Neural crest cell (in vitro differentiated cells): ENCODE data around the gene ESR2. TPM values are rescaled to one million over a fixed set of nuclear protein-coding genes. Genes with fewer than 3 reads are reported as not detected.

Source experiments
- DNase-seq: peaks from one replicate; pipeline ENCODE4 v3.0.0; 2021; ENCODE audit warnings: low read depth, mixed read lengths, low spot score
- H3K27ac Mint-ChIP-seq: one replicate; pipeline ENCODE4 v1.8.0; 2021; ENCODE audit warnings: mild to moderate bottlenecking, mixed read lengths; ENCODE audit not compliant: unreplicated experiment
- H3K27me3 Mint-ChIP-seq: 2 replicates; pipeline ENCODE4 v1.8.0; 2021; ENCODE audit warnings: low read depth, mild to moderate bottlenecking, mixed read lengths
- H3K36me3 Mint-ChIP-seq: 2 replicates; pipeline ENCODE4 v1.8.0; 2021; ENCODE audit warnings: low read depth, mild to moderate bottlenecking, mixed read lengths
- H3K4me1 Mint-ChIP-seq: 2 replicates; pipeline ENCODE4 v1.8.0; 2021; ENCODE audit warnings: mixed read lengths
- H3K4me3 Mint-ChIP-seq: one replicate; pipeline ENCODE4 v1.8.0; 2021; ENCODE audit warnings: mild to moderate bottlenecking, mixed read lengths
- H3K9me3 Mint-ChIP-seq: 2 replicates; pipeline ENCODE4 v1.8.0; 2021; ENCODE audit warnings: mixed read lengths
- total RNA-seq: library from RNA; stranded (reverse); gene quantifications from 2 replicates; pipeline ENCODE4 v1.2.1, GENCODE V29; 2021
- TF ChIP-seq, protein P1 (sequence below): fragments of 200-600 bp; sonication (generic); conservative IDR thresholded peaks from 2 replicates; pipeline ENCODE4 v1.5.0; 2021; ENCODE audit warnings: antibody characterized with exemption, mild to moderate bottlenecking

Gene ESR2
- total RNA-seq, 1 donor from 2014 or later = 0.33 TPM

DNA sequence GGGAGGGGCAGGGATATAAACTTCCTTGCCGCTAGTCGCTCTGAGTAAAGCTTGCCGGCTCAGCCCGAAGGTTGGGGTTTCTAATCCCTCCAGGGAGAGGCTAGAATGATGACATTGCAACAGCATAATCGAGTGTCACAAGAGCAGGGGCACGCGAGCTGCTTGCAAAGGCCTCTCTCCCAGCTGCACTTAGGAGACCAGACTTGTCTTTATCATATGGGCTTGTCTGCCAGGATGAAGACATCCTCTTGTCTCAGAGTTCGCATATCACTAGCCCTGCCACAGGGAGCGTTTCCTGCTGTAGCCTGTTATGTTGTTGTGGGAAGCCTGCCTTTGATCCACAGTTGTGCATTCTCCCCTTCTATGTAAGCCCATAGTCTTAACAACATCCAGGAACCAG, 180.0 kb downstream of the ESR2 start:
- Mint-ChIP-seq H3K9me3 (no peaks in the 10 kb centered on the region), H3K27me3 (no peaks in the 10 kb centered on the region), H3K36me3 (peaks cover 3% of the 10 kb centered on the region), H3K4me3 (no peak overlapping the region), H3K27ac (no peak overlapping the region), H3K4me1 (no peaks in the 10 kb centered on the region)
- no peak for DNase-seq
- TF ChIP-seq, protein P1, sequence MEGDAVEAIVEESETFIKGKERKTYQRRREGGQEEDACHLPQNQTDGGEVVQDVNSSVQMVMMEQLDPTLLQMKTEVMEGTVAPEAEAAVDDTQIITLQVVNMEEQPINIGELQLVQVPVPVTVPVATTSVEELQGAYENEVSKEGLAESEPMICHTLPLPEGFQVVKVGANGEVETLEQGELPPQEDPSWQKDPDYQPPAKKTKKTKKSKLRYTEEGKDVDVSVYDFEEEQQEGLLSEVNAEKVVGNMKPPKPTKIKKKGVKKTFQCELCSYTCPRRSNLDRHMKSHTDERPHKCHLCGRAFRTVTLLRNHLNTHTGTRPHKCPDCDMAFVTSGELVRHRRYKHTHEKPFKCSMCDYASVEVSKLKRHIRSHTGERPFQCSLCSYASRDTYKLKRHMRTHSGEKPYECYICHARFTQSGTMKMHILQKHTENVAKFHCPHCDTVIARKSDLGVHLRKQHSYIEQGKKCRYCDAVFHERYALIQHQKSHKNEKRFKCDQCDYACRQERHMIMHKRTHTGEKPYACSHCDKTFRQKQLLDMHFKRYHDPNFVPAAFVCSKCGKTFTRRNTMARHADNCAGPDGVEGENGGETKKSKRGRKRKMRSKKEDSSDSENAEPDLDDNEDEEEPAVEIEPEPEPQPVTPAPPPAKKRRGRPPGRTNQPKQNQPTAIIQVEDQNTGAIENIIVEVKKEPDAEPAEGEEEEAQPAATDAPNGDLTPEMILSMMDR = no peak

DNA sequence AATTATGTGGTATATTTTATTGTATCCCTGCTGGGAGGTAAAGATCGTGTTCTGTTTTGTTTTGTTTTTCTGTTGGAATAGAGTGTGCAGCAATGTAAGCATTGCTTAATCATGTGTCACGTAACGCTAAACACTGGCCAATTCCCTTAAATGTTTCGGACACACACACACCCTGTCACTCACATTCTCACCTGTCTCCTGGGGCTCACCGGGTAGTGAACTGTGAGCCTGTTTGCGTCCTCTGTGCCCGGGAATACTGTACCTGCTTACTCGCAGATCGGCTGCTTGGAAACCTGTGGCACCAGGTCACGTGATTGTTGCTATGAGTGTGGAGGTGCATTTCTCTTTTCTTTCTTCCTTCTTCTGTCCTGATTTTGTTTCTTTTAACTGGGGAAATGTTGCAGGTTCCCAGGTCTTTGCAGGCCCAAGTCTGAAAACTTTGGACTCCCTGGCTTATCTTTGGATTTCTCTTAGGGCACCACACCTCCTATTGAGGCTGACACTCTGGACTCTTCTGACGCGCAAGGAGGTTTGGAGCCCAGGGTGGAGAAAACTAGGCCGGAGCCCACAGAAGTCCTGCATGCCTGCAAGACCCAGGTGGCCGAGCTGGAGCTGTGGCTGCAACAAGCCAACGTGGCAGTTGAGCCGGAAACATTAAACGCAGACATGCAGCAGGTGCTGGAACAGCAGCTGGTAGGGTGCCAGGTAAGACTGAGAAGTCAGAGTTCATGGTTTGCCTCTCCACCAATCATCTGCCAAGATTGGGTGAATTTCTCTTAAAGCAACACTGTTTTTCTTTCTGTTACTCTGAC, 181.1 kb downstream of the ESR2 start:
- Mint-ChIP-seq H3K36me3 (peaks cover 3% of the 10 kb centered on the region), H3K9me3 (no peaks in the 10 kb centered on the region), H3K4me3 (no peak overlapping the region), H3K4me1 (no peaks in the 10 kb centered on the region), H3K27ac (no peak overlapping the region), H3K27me3 (no peaks in the 10 kb centered on the region)
- TF ChIP-seq, protein P1 = no peak
- DNase-seq = no peak

DNA sequence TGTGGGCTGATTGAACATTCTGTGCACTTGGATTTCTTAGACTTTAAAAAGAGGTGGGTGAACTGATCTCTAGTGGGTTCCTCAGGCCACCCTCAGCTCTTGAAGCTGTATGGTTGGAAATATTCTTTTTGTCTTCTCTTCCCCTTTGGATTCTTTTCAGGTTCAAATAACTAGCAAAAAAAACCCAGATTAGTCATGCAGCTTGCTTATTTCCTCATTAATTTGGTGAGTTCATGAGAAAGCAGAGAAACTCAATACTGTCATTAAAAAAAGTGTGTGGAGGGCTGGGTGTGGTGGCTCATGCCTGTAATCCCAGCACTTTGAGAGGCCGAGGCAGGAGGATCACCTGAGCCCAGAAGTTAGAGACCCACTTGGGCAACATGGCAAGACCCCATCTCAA, 183.4 kb downstream of the ESR2 start:
- H3K27ac Mint-ChIP-seq = no peak overlapping the region
- no peak for DNase-seq
- H3K9me3 Mint-ChIP-seq = no peaks in the 10 kb centered on the region
- peaks cover 5% of the 10 kb centered on the region for H3K36me3 Mint-ChIP-seq
- no peak overlapping the region for H3K4me3 Mint-ChIP-seq
- TF ChIP-seq, protein P1 = no peak
- no peaks in the 10 kb centered on the region for H3K27me3 Mint-ChIP-seq
- H3K4me1 Mint-ChIP-seq = no peaks in the 10 kb centered on the region

DNA sequence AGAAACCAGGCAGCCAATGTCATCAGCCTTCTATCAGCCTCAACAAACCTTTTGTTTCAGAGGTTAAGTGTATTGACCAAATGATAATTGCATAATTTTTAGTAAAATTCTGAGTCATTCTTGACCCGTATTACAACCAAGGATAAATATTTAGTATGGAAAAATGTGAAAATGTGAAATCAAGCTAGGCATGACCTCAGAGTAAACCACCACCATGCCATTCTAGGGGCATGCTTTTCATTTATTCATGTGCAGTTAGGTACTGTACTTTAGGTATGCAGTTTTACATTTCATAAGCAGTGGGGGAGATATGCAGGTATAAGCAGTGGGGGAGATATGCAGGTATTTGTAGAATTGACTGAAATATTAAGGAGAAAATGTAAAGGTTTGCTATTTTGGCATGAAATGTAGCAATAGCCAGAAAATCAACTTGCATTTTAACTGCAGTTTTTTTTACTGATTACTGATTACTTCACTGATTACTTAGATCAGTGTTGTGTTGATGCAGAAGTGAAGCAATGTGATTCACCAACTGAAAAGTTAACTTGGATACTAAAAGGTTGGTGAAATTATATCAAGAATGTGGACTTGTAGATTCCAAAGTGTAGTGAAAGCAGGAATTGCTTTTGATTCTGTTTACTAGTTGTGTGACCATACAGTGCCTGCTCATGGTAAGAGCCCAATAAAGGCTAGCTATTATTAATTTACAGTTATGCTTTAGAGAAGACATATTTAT, 184.2 kb downstream of the ESR2 start:
- no peaks in the 10 kb centered on the region for H3K9me3 Mint-ChIP-seq
- H3K4me1 Mint-ChIP-seq = no peaks in the 10 kb centered on the region
- TF ChIP-seq, protein P1 = no peak
- no peak overlapping the region for H3K4me3 Mint-ChIP-seq
- H3K27ac Mint-ChIP-seq = no peak overlapping the region
- H3K36me3 Mint-ChIP-seq = peaks cover 7% of the 10 kb centered on the region
- no peaks in the 10 kb centered on the region for H3K27me3 Mint-ChIP-seq
- DNase-seq = no peak

DNA sequence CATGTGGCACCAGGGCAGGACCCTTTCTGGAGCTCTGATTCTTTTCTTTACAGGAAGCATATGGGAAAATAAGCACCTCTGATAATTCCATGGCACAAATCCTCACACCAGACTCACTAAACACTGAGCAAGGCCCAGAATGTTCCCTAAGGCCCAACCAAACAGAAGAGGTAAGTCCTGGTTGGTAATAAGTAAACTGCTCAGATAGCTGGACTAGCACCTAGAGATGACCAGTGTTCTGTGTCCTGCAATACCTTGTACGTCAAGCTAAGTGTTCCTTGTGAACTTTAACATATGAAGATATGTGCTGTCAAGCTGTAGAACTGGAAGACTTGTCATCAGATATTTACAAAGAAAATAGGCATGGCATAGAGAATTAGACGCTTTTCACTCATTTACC, 186.7 kb downstream of the ESR2 start:
- Mint-ChIP-seq H3K27me3 (no peaks in the 10 kb centered on the region), H3K9me3 (no peaks in the 10 kb centered on the region), H3K36me3 (peaks cover 23% of the 10 kb centered on the region), H3K27ac (no peak overlapping the region), H3K4me1 (peaks cover 7% of the 10 kb centered on the region), H3K4me3 (no peak overlapping the region)
- TF ChIP-seq, protein P1 = no peak
- DNase-seq = no peak
